Activated CD8-positive, alpha-beta T cell treated with anti-CD3 and anti-CD28 coated beads for 36 hours (primary cell): ENCODE measurements around the gene ELF3. TPM values are rescaled to one million over a fixed set of nuclear protein-coding genes. Genes with fewer than 3 reads are reported as not detected.

Experiments
- ATAC-seq: fragments of 200-7000 bp; cut with Tn5 transposase; one replicate; pipeline ENCODE4 v1.10.0; 2021; ENCODE audit warnings: mild to moderate bottlenecking, moderate library complexity
- CTCF ChIA-PET: fragments of 350-600 bp; sonication (Branson Sonifier 250); formaldehyde crosslinking; loops from one replicate; lab custom pipeline; 2021; ENCODE audit warnings: antibody characterized with exemption; lab: Charles Lee
- POLR2A ChIA-PET: fragments of 350-600 bp; sonication (Branson Sonifier 250); formaldehyde crosslinking; loops from one replicate; lab custom pipeline; 2021; ENCODE audit warnings: antibody characterized with exemption; lab: Charles Lee
- DNase-seq: peaks from one replicate; pipeline ENCODE4 v3.0.0-alpha.2; 2020
- H3K27ac Mint-ChIP-seq: one replicate; pipeline ENCODE4 v1.8.0; 2021; ENCODE audit warnings: mild to moderate bottlenecking, mixed read lengths
- H3K27me3 Mint-ChIP-seq: one replicate; pipeline ENCODE4 v1.8.0; 2021; ENCODE audit warnings: mixed read lengths
- H3K36me3 Mint-ChIP-seq: one replicate; pipeline ENCODE4 v1.8.0; 2021; ENCODE audit warnings: low read depth, mixed read lengths
- H3K4me1 Mint-ChIP-seq: one replicate; pipeline ENCODE4 v1.8.0; 2021; ENCODE audit warnings: low read depth, mixed read lengths
- H3K4me3 Mint-ChIP-seq: one replicate; pipeline ENCODE4 v1.8.0; 2021; ENCODE audit warnings: mild to moderate bottlenecking, moderate library complexity, mixed read lengths
- H3K9me3 Mint-ChIP-seq: one replicate; pipeline ENCODE4 v1.8.0; 2021; ENCODE audit warnings: mixed read lengths
- intact Hi-C: fragments of 100-400 bp; cut with micrococcal nuclease; formaldehyde crosslinking; loops from one replicate; pipeline ENCODE4 v1.10.0; 2022
- total RNA-seq, 2 experiments: library from RNA; stranded (reverse); gene quantifications; one replicate each; pipeline ENCODE4 v1.2.3, GENCODE V29; 2021
- TF ChIP-seq, protein P1 (sequence below): fragments of 200-600 bp; IDR thresholded peaks from one replicate; pipeline ENCODE4 v1.8.0; 2022; ENCODE audit warnings: antibody characterized with exemption, mild to moderate bottlenecking

Gene ELF3
- total RNA-seq, 2 experiments from 2014 or later, result 0.25 to 0.27 TPM

DNA sequence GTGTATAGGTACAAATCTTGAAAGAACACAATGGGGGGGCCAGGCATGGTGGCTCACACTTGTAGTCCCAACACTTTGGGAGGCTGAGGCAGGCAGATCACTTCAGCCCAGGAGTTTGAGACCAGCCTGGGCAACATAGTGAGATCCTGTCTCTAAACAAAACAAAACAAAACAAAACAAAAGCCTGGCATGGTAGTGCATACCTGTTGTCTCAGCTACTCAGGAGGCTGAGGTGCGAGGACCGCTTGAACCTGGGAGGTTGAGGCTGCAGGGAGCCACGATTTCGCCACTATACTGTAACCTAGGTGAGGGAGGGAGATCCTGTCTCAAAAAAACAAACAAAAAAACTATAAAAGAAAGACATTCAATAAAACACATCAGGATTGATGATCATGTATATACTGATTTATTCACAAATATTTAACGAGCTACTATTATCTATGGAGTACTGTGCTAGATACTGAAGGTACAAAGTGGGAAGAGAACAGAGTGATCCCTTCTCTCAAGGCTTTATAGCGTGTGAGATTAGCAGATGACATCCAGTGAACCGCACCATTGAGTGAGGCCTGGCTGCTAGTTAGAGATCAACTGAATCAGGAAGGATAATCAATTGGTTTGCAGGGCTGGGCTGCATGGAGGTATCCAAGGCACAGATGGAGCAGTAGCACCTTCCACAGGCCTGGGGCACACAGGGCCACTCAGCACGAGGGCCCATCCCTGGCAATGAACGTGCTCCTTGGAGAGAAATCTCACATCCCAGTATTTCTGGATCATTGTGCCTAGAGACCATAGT is 26.4 kb downstream of the ELF3 start:
- H3K36me3 Mint-ChIP-seq, result no peaks in the 10 kb centered on the region

DNA sequence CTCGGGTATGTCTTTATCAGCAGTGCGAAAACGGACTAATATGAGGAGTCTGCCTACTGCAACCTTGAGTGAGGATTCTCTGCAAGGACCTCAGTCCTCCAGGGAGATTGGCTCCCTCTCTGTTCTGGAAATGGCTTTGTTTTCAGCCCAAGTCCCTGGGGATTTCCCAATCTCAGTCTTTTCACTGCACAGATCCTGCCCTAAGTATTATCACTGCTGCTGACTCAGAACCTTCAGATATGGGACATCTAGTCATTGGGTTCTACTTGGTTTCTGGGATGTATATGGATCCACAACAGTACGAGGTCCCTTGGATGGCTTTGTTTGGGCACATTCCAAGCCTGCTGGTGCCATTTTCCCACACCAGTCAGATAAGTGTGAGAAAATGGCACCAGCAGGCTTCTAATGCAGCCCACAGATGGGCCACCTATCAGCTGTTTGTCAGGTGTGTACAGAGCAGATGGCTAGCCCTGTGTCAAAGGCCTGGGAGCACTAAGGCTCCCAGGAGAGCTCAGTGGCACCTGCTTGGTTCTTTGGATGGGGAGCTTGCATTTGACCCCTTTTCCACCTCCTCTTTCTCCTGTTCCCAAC is 27.4 kb downstream of the ELF3 start:
- POLR2A ChIA-PET, result no interaction called here
- no peaks in the 10 kb centered on the region for H3K4me1 Mint-ChIP-seq
- no peaks in the 10 kb centered on the region for H3K36me3 Mint-ChIP-seq
- H3K4me3 Mint-ChIP-seq, result no peak overlapping the region
- intact Hi-C loops, result no loop called here
- TF ChIP-seq, protein P1, sequence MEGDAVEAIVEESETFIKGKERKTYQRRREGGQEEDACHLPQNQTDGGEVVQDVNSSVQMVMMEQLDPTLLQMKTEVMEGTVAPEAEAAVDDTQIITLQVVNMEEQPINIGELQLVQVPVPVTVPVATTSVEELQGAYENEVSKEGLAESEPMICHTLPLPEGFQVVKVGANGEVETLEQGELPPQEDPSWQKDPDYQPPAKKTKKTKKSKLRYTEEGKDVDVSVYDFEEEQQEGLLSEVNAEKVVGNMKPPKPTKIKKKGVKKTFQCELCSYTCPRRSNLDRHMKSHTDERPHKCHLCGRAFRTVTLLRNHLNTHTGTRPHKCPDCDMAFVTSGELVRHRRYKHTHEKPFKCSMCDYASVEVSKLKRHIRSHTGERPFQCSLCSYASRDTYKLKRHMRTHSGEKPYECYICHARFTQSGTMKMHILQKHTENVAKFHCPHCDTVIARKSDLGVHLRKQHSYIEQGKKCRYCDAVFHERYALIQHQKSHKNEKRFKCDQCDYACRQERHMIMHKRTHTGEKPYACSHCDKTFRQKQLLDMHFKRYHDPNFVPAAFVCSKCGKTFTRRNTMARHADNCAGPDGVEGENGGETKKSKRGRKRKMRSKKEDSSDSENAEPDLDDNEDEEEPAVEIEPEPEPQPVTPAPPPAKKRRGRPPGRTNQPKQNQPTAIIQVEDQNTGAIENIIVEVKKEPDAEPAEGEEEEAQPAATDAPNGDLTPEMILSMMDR, result no peak
- H3K27ac Mint-ChIP-seq, result no peak overlapping the region
- H3K27me3 Mint-ChIP-seq, result peaks cover 2% of the 10 kb centered on the region
- CTCF ChIA-PET, result no interaction called here
- ATAC-seq, result no peak
- H3K9me3 Mint-ChIP-seq, result no peaks in the 10 kb centered on the region
- no peak for DNase-seq

More for the DNA sequence above, 26.4 kb downstream of the ELF3 start:
- intact Hi-C loops, result no loop called here
- CTCF ChIA-PET, result interaction anchor here (0.7 kb wide), 1 partner anchor 270 kb away, joined by 3 read pairs; no protein-coding TSS in a partner anchor
- no peak for ATAC-seq
- Mint-ChIP-seq H3K27ac (no peak overlapping the region), H3K27me3 (peaks cover 2% of the 10 kb centered on the region), H3K4me1 (no peaks in the 10 kb centered on the region), H3K4me3 (no peak overlapping the region), H3K9me3 (no peaks in the 10 kb centered on the region)
- POLR2A ChIA-PET, result no interaction called here
- TF ChIP-seq, protein P1, result no peak
- DNase-seq, result no peak

DNA sequence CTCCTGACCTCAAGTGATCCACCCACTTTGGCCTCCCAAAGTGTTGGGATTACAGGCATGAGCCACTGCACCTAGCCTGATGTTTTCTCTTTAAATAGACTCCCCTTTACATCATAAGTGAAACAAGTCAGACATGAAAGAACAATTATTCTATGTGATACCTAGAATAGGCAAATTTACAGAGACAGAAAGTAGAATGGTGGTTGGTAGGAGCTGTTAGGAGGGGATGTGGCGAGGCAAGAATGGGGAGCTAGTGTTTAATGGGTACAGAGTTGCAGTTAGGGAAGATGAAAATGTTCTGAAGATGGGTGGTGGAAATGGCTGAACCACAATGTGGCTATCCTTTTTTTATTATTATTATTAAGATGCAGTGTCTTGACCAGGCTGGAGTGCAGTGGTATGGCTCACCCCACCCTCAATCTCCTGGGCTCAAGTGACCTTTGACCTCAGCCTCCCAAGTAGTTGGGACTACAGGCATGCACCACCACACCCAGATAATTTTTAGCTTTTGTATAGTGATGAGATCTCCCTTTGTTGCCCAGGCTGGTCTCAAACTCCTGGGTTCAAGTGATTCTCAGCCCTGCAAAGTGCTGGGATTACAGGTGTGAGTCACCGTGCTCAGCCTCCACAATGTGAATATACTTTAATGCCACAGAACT is 28.4 kb downstream of the ELF3 start:
- H3K9me3 Mint-ChIP-seq, result no peaks in the 10 kb centered on the region
- ChIA-PET CTCF (no interaction called here), POLR2A (no interaction called here)
- TF ChIP-seq, protein P1, result no peak
- intact Hi-C loops, result no loop called here
- DNase-seq (no peak), ATAC-seq (no peak)
- H3K4me1 Mint-ChIP-seq, result no peaks in the 10 kb centered on the region
- peaks cover 3% of the 10 kb centered on the region for H3K27me3 Mint-ChIP-seq
- H3K27ac Mint-ChIP-seq, result no peak overlapping the region
- no peaks in the 10 kb centered on the region for H3K36me3 Mint-ChIP-seq
- H3K4me3 Mint-ChIP-seq, result no peak overlapping the region

DNA sequence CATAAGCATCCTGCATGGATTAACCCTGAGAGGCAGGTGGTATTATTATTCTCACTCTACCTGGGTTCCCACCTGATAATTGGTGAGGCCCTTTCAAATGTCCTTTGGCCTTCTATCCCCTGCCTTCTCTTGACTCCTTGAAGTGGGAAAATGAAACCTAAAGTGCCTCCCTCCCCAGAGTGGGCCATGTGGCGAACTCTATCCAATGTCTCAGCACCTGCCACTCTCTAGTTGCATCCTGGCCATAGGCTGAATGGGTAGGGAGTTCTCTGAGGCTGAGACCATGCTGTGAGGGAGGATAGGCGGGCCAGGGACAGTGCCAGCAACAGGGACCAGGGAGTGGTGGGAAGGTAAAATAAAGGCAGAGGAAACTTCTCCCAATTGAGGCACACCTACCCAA is 35.3 kb downstream of the ELF3 start:
- ChIA-PET POLR2A (no interaction called here), CTCF (no interaction called here)
- TF ChIP-seq, protein P1, result no peak
- H3K36me3 Mint-ChIP-seq, result no peaks in the 10 kb centered on the region
- ATAC-seq (no peak), DNase-seq (no peak)
- peaks cover 3% of the 10 kb centered on the region for H3K27me3 Mint-ChIP-seq
- H3K9me3 Mint-ChIP-seq, result no peaks in the 10 kb centered on the region
- intact Hi-C loops, result no loop called here
- H3K4me1 Mint-ChIP-seq, result no peaks in the 10 kb centered on the region
- no peak overlapping the region for H3K4me3 Mint-ChIP-seq
- H3K27ac Mint-ChIP-seq, result no peak overlapping the region

DNA sequence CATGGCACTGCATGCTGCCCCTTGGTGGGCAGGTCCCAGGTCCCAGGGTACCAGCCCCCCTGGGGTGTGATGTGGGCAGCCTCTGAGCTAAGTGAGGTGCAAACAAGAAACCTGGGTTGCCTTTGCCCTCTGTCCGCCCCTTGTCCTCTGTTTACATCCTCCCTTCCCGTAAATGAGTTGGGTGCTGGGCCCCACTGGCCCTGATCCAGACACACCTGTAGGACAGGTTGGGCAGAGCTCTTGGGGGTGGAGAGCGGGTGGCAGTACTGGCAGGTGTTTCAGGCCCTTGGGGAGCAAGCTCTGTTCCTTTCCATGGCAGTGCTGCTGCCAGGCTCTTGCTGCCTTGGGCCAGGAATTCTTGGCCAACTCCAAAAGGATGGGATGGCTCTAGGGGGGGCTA is 35.8 kb downstream of the ELF3 start:
- Mint-ChIP-seq H3K27ac (no peak overlapping the region), H3K4me3 (no peak overlapping the region), H3K36me3 (no peaks in the 10 kb centered on the region), H3K27me3 (peaks cover 3% of the 10 kb centered on the region), H3K9me3 (no peaks in the 10 kb centered on the region), H3K4me1 (no peaks in the 10 kb centered on the region)
- ChIA-PET POLR2A (no interaction called here), CTCF (no interaction called here)
- DNase-seq, result no peak
- TF ChIP-seq, protein P1, result no peak
- ATAC-seq, result no peak
- intact Hi-C loops, result no loop called here
